ENCODE results near the gene FADS1. TPM values are rescaled to one million over a fixed set of nuclear protein-coding genes. Genes with fewer than 3 reads are reported as not detected.
A peak's percentile ranks its signal among the peaks of the same experiment; 100 is the strongest.

FADS1 gene
- total and polyA plus RNA-seq, 7 experiments from 2014 or later: 0.62 to 52.1 (median 2.6) TPM; not detected in 1

- Histone ChIP-seq H3K36me3 (ENCODE audit: control insufficient read depth in 2 of 3, insufficient read depth in 3 of 3, low read length in 3 of 3) (no peaks in the 10 kb centered on the region), H3K4me1 (ENCODE audit: control insufficient read depth in 2 of 2, insufficient read depth in 2 of 2, low read length in 2 of 2) (no peaks in the 10 kb centered on the region), H3K4me3 (ENCODE audit: low read length) (no peak overlapping the region), H3K27ac (ENCODE audit: low read depth, low read length) (no peak overlapping the region), H3K27me3 (ENCODE audit: control insufficient read depth in 2 of 2, insufficient read depth in 2 of 2, low read length in 2 of 2) (no peaks in the 10 kb centered on the region), H3K9me3 (ENCODE audit: control insufficient read depth in 2 of 3, low read length in 3 of 3) (no peaks in the 10 kb centered on the region)
- POLR2A ChIA-PET: no interaction called here
- Mint-ChIP-seq H3K27me3 (no peaks in the 10 kb centered on the region), H3K4me1 (peaks cover 0 to 8% (median 1%) of the 10 kb centered on the region in 7 donors), H3K36me3 (peaks cover 0 to 40% (median 0%) of the 10 kb centered on the region in 5 donors), H3K9me3 (peaks cover 0 to 2% (median 0%) of the 10 kb centered on the region in 11 donors), H3K27ac (peak overlapping the region in 1 of 9 donors; percentile 62), H3K4me3 (no peak overlapping the region)
- CTCF ChIA-PET: no interaction called here
- intact Hi-C loops (cut with micrococcal nuclease): no loop called here
- no peak for DNase-seq
- no peak for ATAC-seq
Observed at GRCh38 chr11:61844909-61845565, 28.2 kb upstream of the FADS1 start.

GRCh38 chr11:61842528-61842820 is 25.7 kb upstream of the FADS1 start:
- no peaks in the 10 kb centered on the region for H3K9me3 ChIP-seq (ENCODE audit: control insufficient read depth in 2 of 3, low read length in 3 of 3)
- H3K27ac ChIP-seq (ENCODE audit: low read depth, low read length): no peak overlapping the region
- H3K36me3 Mint-ChIP-seq: peaks cover 0 to 42% (median 0%) of the 10 kb centered on the region in 5 donors
- ChIA-PET CTCF (no interaction called here), POLR2A (no interaction called here)
- peaks cover 0 to 10% (median 1%) of the 10 kb centered on the region in 7 donors for H3K4me1 Mint-ChIP-seq
- DNase-seq (no peak), ATAC-seq (no peak)
- no peak overlapping the region for H3K27ac Mint-ChIP-seq
- peaks cover 0 to 4% (median 0%) of the 10 kb centered on the region in 5 donors for H3K27me3 Mint-ChIP-seq
- no peaks in the 10 kb centered on the region for H3K27me3 ChIP-seq (ENCODE audit: control insufficient read depth in 2 of 2, insufficient read depth in 2 of 2, low read length in 2 of 2)
- no peak overlapping the region for H3K4me3 Mint-ChIP-seq
- no peaks in the 10 kb centered on the region for H3K36me3 ChIP-seq (ENCODE audit: control insufficient read depth in 2 of 3, insufficient read depth in 3 of 3, low read length in 3 of 3)
- peaks cover 0 to 2% (median 0%) of the 10 kb centered on the region in 11 donors for H3K9me3 Mint-ChIP-seq
- intact Hi-C loops (cut with micrococcal nuclease): no loop called here
- no peak overlapping the region for H3K4me3 ChIP-seq (ENCODE audit: low read length)
- H3K4me1 ChIP-seq (ENCODE audit: control insufficient read depth in 2 of 2, insufficient read depth in 2 of 2, low read length in 2 of 2): no peaks in the 10 kb centered on the region

GRCh38 chr11:61841636-61842527 is 25.1 kb upstream of the FADS1 start:
- H3K4me1 ChIP-seq (ENCODE audit: control insufficient read depth in 2 of 2, insufficient read depth in 2 of 2, low read length in 2 of 2): no peaks in the 10 kb centered on the region
- DNase-seq: no peak
- CTCF ChIA-PET: interaction anchor here (0.5 kb wide), 1 partner anchor 12 kb away, joined by 3 read pairs; no protein-coding TSS in a partner anchor
- Mint-ChIP-seq H3K27ac (peak overlapping the region in 1 of 9 donors; percentile 46), H3K27me3 (peaks cover 0 to 4% (median 0%) of the 10 kb centered on the region in 5 donors), H3K9me3 (peaks cover 0 to 2% (median 0%) of the 10 kb centered on the region in 11 donors), H3K4me3 (no peak overlapping the region), H3K4me1 (peaks cover 0 to 13% (median 1%) of the 10 kb centered on the region in 7 donors), H3K36me3 (peaks cover 0 to 37% (median 0%) of the 10 kb centered on the region in 5 donors)
- H3K9me3 ChIP-seq (ENCODE audit: control insufficient read depth in 2 of 3, low read length in 3 of 3): no peaks in the 10 kb centered on the region
- POLR2A ChIA-PET: no interaction called here
- H3K27me3 ChIP-seq (ENCODE audit: control insufficient read depth in 2 of 2, insufficient read depth in 2 of 2, low read length in 2 of 2): no peaks in the 10 kb centered on the region
- intact Hi-C loops (cut with micrococcal nuclease): no loop called here
- H3K36me3 ChIP-seq (ENCODE audit: control insufficient read depth in 2 of 3, insufficient read depth in 3 of 3, low read length in 3 of 3): no peaks in the 10 kb centered on the region
- no peak overlapping the region for H3K4me3 ChIP-seq (ENCODE audit: low read length)
- no peak for ATAC-seq
- no peak overlapping the region for H3K27ac ChIP-seq (ENCODE audit: low read depth, low read length)

DNA sequence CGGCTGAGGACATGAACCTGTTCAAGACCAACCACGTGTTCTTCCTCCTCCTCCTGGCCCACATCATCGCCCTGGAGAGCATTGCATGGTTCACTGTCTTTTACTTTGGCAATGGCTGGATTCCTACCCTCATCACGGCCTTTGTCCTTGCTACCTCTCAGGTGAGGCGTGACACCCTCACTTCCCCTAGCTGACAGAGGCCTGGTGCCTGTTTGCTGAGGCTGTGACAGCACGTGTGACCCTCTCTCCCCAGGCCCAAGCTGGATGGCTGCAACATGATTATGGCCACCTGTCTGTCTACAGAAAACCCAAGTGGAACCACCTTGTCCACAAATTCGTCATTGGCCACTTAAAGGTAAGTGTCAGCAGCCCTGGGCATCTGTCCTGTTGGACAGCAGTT is 23.6 kb upstream of the FADS1 start:
- H3K4me1 Mint-ChIP-seq: peaks cover 0 to 25% (median 9%) of the 10 kb centered on the region in 7 donors

GRCh38 chr11:61839742-61840141 is 22.9 kb upstream of the FADS1 start:
- Histone ChIP-seq H3K4me1 (ENCODE audit: control insufficient read depth in 2 of 2, insufficient read depth in 2 of 2, low read length in 2 of 2) (peaks cover 3 to 5% of the 10 kb centered on the region in 2 donors), H3K4me3 (ENCODE audit: low read length) (no peak overlapping the region), H3K27ac (ENCODE audit: low read depth, low read length) (no peak overlapping the region), H3K36me3 (ENCODE audit: control insufficient read depth in 2 of 3, insufficient read depth in 3 of 3, low read length in 3 of 3) (no peaks in the 10 kb centered on the region), H3K9me3 (ENCODE audit: control insufficient read depth in 2 of 3, low read length in 3 of 3) (no peaks in the 10 kb centered on the region), H3K27me3 (ENCODE audit: control insufficient read depth in 2 of 2, insufficient read depth in 2 of 2, low read length in 2 of 2) (no peaks in the 10 kb centered on the region)
- POLR2A ChIA-PET: no interaction called here
- Mint-ChIP-seq H3K9me3 (no peaks in the 10 kb centered on the region), H3K4me1 (peaks cover 0 to 29% (median 14%) of the 10 kb centered on the region in 7 donors), H3K27ac (peak overlapping the region in 1 of 9 donors; percentile 19), H3K4me3 (no peak overlapping the region), H3K27me3 (peaks cover 0 to 4% (median 0%) of the 10 kb centered on the region in 5 donors), H3K36me3 (peaks cover 0 to 32% (median 0%) of the 10 kb centered on the region in 5 donors)
- intact Hi-C loops (cut with micrococcal nuclease): no loop called here
- CTCF ChIA-PET: interaction anchor here (0.7 kb wide), 1 partner anchor 31 kb away, joined by 3 read pairs; no protein-coding TSS in a partner anchor
- ATAC-seq (no peak), DNase-seq (no peak)

More for the DNA sequence above, 23.6 kb upstream of the FADS1 start:
- intact Hi-C loops (cut with micrococcal nuclease): no loop called here
- Mint-ChIP-seq H3K4me3 (no peak overlapping the region), H3K27me3 (peaks cover 0 to 4% (median 0%) of the 10 kb centered on the region in 5 donors), H3K27ac (no peak overlapping the region), H3K36me3 (peaks cover 0 to 32% (median 0%) of the 10 kb centered on the region in 5 donors), H3K9me3 (no peaks in the 10 kb centered on the region)
- Histone ChIP-seq H3K4me1 (ENCODE audit: control insufficient read depth in 2 of 2, insufficient read depth in 2 of 2, low read length in 2 of 2) (no peaks in the 10 kb centered on the region), H3K27ac (ENCODE audit: low read depth, low read length) (no peak overlapping the region), H3K4me3 (ENCODE audit: low read length) (no peak overlapping the region), H3K36me3 (ENCODE audit: control insufficient read depth in 2 of 3, insufficient read depth in 3 of 3, low read length in 3 of 3) (no peaks in the 10 kb centered on the region), H3K9me3 (ENCODE audit: control insufficient read depth in 2 of 3, low read length in 3 of 3) (no peaks in the 10 kb centered on the region), H3K27me3 (ENCODE audit: control insufficient read depth in 2 of 2, insufficient read depth in 2 of 2, low read length in 2 of 2) (no peaks in the 10 kb centered on the region)
- no peak for DNase-seq
- no peak for ATAC-seq
- ChIA-PET CTCF (interaction anchor here (0.6 to 0.7 kb wide), 2 partner anchors 31 to 213 kb away, joined by 3 to 4 read pairs; no protein-coding TSS in a partner anchor), POLR2A (no interaction called here)

DNA sequence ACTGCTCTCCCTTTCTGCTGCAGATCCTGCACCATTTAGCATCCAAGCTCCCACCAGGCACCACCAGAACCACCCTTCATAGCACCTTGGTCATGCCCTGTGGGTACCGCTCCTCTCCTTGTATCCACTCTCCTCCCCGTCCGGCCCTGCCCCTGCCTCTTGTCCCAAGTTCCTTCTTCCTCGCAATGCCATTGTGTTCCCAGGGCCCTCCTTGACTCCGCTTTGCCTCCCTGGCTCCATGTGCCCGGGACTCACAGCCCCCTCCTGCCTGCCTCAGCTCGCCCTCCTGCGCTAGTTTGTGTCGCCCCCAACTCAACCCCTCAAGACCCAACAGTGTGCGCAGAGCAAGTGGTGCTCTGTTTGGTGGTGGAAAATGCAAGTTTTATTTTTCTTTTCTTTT is 22.1 kb upstream of the FADS1 start:
- DNase-seq (no peak), ATAC-seq (no peak)
- no peaks in the 10 kb centered on the region for H3K36me3 ChIP-seq (ENCODE audit: control insufficient read depth in 2 of 3, insufficient read depth in 3 of 3, low read length in 3 of 3)
- no peaks in the 10 kb centered on the region for H3K9me3 Mint-ChIP-seq
- H3K4me3 Mint-ChIP-seq: no peak overlapping the region
- no peak overlapping the region for H3K4me3 ChIP-seq (ENCODE audit: low read length)
- ChIA-PET CTCF (no interaction called here), POLR2A (no interaction called here)
- peak overlapping the region in 3 of 9 donors; percentile 51 to 79 (median 72) for H3K27ac Mint-ChIP-seq
- intact Hi-C loops (cut with micrococcal nuclease): no loop called here
- H3K4me1 Mint-ChIP-seq: peaks cover 3 to 37% (median 22%) of the 10 kb centered on the region in 7 donors
- no peaks in the 10 kb centered on the region for H3K27me3 ChIP-seq (ENCODE audit: control insufficient read depth in 2 of 2, insufficient read depth in 2 of 2, low read length in 2 of 2)
- H3K27me3 Mint-ChIP-seq: peaks cover 0 to 6% (median 0%) of the 10 kb centered on the region in 5 donors
- peaks cover 11 to 12% of the 10 kb centered on the region in 2 donors for H3K4me1 ChIP-seq (ENCODE audit: control insufficient read depth in 2 of 2, insufficient read depth in 2 of 2, low read length in 2 of 2)
- no peaks in the 10 kb centered on the region for H3K9me3 ChIP-seq (ENCODE audit: control insufficient read depth in 2 of 3, low read length in 3 of 3)
- peaks cover 0 to 33% (median 0%) of the 10 kb centered on the region in 5 donors for H3K36me3 Mint-ChIP-seq
- H3K27ac ChIP-seq (ENCODE audit: low read depth, low read length): no peak overlapping the region

All from naive thymus-derived CD4-positive, alpha-beta T cell (primary cell).